HCT116 (cell line): ENCODE results near the gene CDH22. TPM values are rescaled to one million over a fixed set of nuclear protein-coding genes. Genes with fewer than 3 reads are reported as not detected.

Experiments
- ATAC-seq: fragments of 200-7000 bp; cut with Tn5 transposase; 2 replicates; pipeline ENCODE4 v1.9.1; 2020; ENCODE audit warnings: mild to moderate bottlenecking, moderate library complexity
- BruUV-seq: library from RNA; stranded (reverse); fragments of 400-500 nt; replicated peaks from 2 replicates; lab custom pipeline; 2021; lab: Mats Ljungman, UMichigan
- CTCF ChIA-PET: fragments of 300-600 bp; sonication (Branson Sonifier 250); formaldehyde crosslinking; loops from one replicate; lab custom pipeline; 2021; ENCODE audit warnings: antibody characterized with exemption; lab: Charles Lee
- POLR2A ChIA-PET: fragments of 300-600, 350-600 bp; sonication (Branson Sonifier 250); formaldehyde crosslinking; loops from one replicate; lab custom pipeline; 2021; ENCODE audit warnings: antibody characterized with exemption; lab: Charles Lee
- RAD21 ChIA-PET, 2 experiments: fragments of 300-600 bp; sonication (Branson Sonifier 250); formaldehyde crosslinking; loops; one replicate each; lab custom pipeline; 2023; ENCODE audit warnings: low total read pairs in 2 of 2; ENCODE audit not compliant: uncharacterized antibody in 2 of 2, unreplicated experiment in 2 of 2, low non-redundant PET in 1 of 2; lab: Charles Lee
- DNase-seq: peaks from one replicate; pipeline ENCODE4 v3.0.0-alpha.2; 2010; ENCODE audit warnings: low read depth, low spot score
- H2AFZ ChIP-seq: fragments of 200-600 bp; shearing (Covaris generic), sonication (generic); 2 replicates; pipeline ENCODE4 v1.6.1; 2017; ENCODE audit warnings: low read depth, mixed run types, mixed read lengths, antibody characterized with exemption, low read length; ENCODE audit not compliant: poor library complexity, severe bottlenecking
- H3K27ac ChIP-seq: 2 replicates; pipeline ENCODE4 v1.5.1; 2012; ENCODE audit warnings: low read depth, low read length
- H3K27me3 ChIP-seq: fragments of 200-600 bp; sonication (generic); 2 replicates; pipeline ENCODE4 v1.6.1; 2016; ENCODE audit warnings: mixed run types, low read length, mixed read lengths; ENCODE audit not compliant: insufficient read depth
- H3K36me3 ChIP-seq, 2 experiments: fragments of 200-500 bp in 1 of 2; fragments of 200-600 bp in 1 of 2; sonication (Bioruptor generic) in 1 of 2; sonication (generic) in 1 of 2; 2 replicates each; pipeline versions ENCODE4 v1.5.1 to v1.6.1; 2014 to 2016; ENCODE audit warnings: low read length in 2 of 2, inconsistent platforms in 1 of 2, mixed read lengths in 1 of 2, mixed run types in 1 of 2; ENCODE audit not compliant: insufficient read depth in 2 of 2, control insufficient read depth in 1 of 2
- H3K4me1 ChIP-seq, 2 experiments: fragments of 200-600 bp in 1 of 2; sonication (generic) in 1 of 2; 2 replicates each; pipeline versions ENCODE4 v1.5.1 to v1.6.1; 2012 to 2017; ENCODE audit warnings: low read length in 2 of 2, inconsistent platforms in 1 of 2, mild to moderate bottlenecking in 1 of 2, mixed read lengths in 1 of 2, mixed run types in 1 of 2, moderate library complexity in 1 of 2; ENCODE audit not compliant: insufficient read depth in 2 of 2, control insufficient read depth in 1 of 2
- H3K4me2 ChIP-seq: fragments of 200-600 bp; sonication (generic); 2 replicates; pipeline ENCODE4 v1.6.1; 2017; ENCODE audit warnings: mixed run types, low read length, mixed read lengths
- H3K4me3 ChIP-seq, 2 experiments: fragments of 200-600 bp in 1 of 2; sonication (generic) in 1 of 2; replicated peaks in 1 of 2; 2 replicates each; pipeline ENCODE4 v1.5.1; 2011 to 2016; ENCODE audit warnings: low read length in 2 of 2, control low read depth in 1 of 2, low read depth in 1 of 2, mild to moderate bottlenecking in 1 of 2, mixed read lengths in 1 of 2, mixed run types in 1 of 2
- H3K79me2 ChIP-seq: fragments of 200-600 bp; sonication (generic); 2 replicates; pipeline ENCODE4 v1.6.1; 2017; ENCODE audit warnings: mild to moderate bottlenecking, mixed run types, low read length, moderate library complexity, mixed read lengths; ENCODE audit not compliant: insufficient read depth
- H3K9ac ChIP-seq: fragments of 200-600 bp; sonication (generic); 2 replicates; pipeline ENCODE4 v1.6.1; 2016; ENCODE audit warnings: low read length, mixed read lengths
- H3K9me2 ChIP-seq: fragments of 200-600 bp; sonication (generic), shearing (Covaris generic); 2 replicates; pipeline ENCODE4 v1.6.1; 2017; ENCODE audit warnings: mixed run types, mild to moderate bottlenecking, moderate library complexity; ENCODE audit not compliant: insufficient read depth
- H3K9me3 ChIP-seq, 2 experiments: fragments of 200-500 bp in 1 of 2; fragments of 200-600 bp in 1 of 2; sonication (Bioruptor generic) in 1 of 2; sonication (generic) in 1 of 2; 2 replicates each; pipeline ENCODE4 v1.6.1; 2014 to 2017; ENCODE audit warnings: low read length in 2 of 2, mixed read lengths in 2 of 2, inconsistent platforms in 1 of 2, low read depth in 1 of 2, mild to moderate bottlenecking in 1 of 2, mixed run types in 1 of 2, moderate library complexity in 1 of 2; ENCODE audit not compliant: control insufficient read depth in 1 of 2, insufficient read depth in 1 of 2
- H4K20me1 ChIP-seq: fragments of 200-600 bp; sonication (generic), shearing (Covaris generic); 2 replicates; pipeline ENCODE4 v1.6.1; 2017; ENCODE audit warnings: mixed run types, mild to moderate bottlenecking, moderate library complexity; ENCODE audit not compliant: insufficient read depth
- CEBPB ChIP-seq: IDR thresholded peaks from 2 replicates; pipeline ENCODE4 v1.6.1; 2012; ENCODE audit warnings: low read depth
- EZH2phosphoT487 ChIP-seq: fragments of 200-600 bp; IDR thresholded peaks from 2 replicates; pipeline ENCODE4 v1.6.1; 2018; ENCODE audit warnings: antibody characterized with exemption, borderline replicate concordance
- FOSL1 ChIP-seq: IDR thresholded peaks from 2 replicates; pipeline ENCODE4 v1.6.1; 2012; ENCODE audit warnings: low read depth
- JUND ChIP-seq: IDR thresholded peaks from 2 replicates; pipeline ENCODE4 v1.6.1; 2012
- POLR2AphosphoS5 ChIP-seq: IDR thresholded peaks from 2 replicates; pipeline ENCODE4 v1.6.1; 2011; ENCODE audit warnings: mild to moderate bottlenecking, low read depth, low read length, moderate library complexity
- REST ChIP-seq: IDR thresholded peaks from 2 replicates; pipeline ENCODE4 v1.6.1; 2012; ENCODE audit warnings: low read depth
- SP1 ChIP-seq: IDR thresholded peaks from 2 replicates; pipeline ENCODE4 v1.6.1; 2012; ENCODE audit warnings: low read depth
- YY1 ChIP-seq: IDR thresholded peaks from 2 replicates; pipeline ENCODE4 v1.6.1; 2011; ENCODE audit warnings: low read length, low read depth, moderate library complexity, mild to moderate bottlenecking; ENCODE audit not compliant: insufficient replicate concordance; ENCODE audit errors: extremely low read depth
- ZFX ChIP-seq: fragments of 450-650 bp; IDR thresholded peaks from 2 replicates; pipeline ENCODE4 v1.6.1; 2017
- ZNF274 ChIP-seq: fragments of 200-500 bp; sonication (Bioruptor generic); IDR thresholded peaks from 2 replicates; pipeline ENCODE4 v1.6.1; 2014; ENCODE audit warnings: mild to moderate bottlenecking, low read depth, low read length, inconsistent platforms
- intact Hi-C: fragments of 100-400 bp; cut with micrococcal nuclease; formaldehyde crosslinking; loops from 2 replicates; pipeline ENCODE4 v1.10.0; 2022
- total RNA-seq: library from RNA; stranded (reverse); gene quantifications from one replicate; pipeline ENCODE4 v1.2.1, GENCODE V29; 2021; ENCODE audit not compliant: unreplicated experiment

The CDH22 gene
- total RNA-seq, 1 experiment from 2014 or later: 1.8 TPM

- Histone ChIP-seq H3K79me2 (no peaks in the 10 kb centered on the region), H3K9ac (no peak overlapping the region), H3K4me1 (peaks cover 8 to 19% of the 10 kb centered on the region in 2 experiments; a peak in 3 of 4 replicates), H3K4me2 (no peak overlapping the region), H3K4me3 (no peak overlapping the region), H3K9me2 (no peaks in the 10 kb centered on the region), H3K36me3 (no peaks in the 10 kb centered on the region), H2AFZ (no peak overlapping the region), H3K9me3 (no peaks in the 10 kb centered on the region), H4K20me1 (no peaks in the 10 kb centered on the region), H3K27me3 (peaks cover 5% of the 10 kb centered on the region; the same call in 1 of the 2 replicates), H3K27ac (no peak overlapping the region)
- ATAC-seq: no peak
- ChIA-PET RAD21 (no interaction called here), POLR2A (no interaction called here), CTCF (no interaction called here)
- TF ChIP-seq SP1 (no peak), YY1 (no peak), EZH2phosphoT487 (no peak), REST (no peak), POLR2AphosphoS5 (no peak), ZNF274 (no peak), JUND (no peak), CEBPB (no peak), FOSL1 (no peak), ZFX (no peak)
- intact Hi-C loops: no loop called here
- no TSS peak for BruUV-seq
- DNase-seq: no peak
Observed at GRCh38 chr20:46317685-46318177, 9.4 kb upstream of the CDH22 start.
